Measurements from ENCODE around the gene UACA.
A peak's percentile ranks its signal among the peaks of the same experiment; 100 is the strongest.

The UACA gene

GRCh38 chr15:70632079-70632478 is 131.3 kb downstream of the UACA start:
- Histone ChIP-seq H3K36me3 (ENCODE audit: control insufficient read depth in 4 of 4, insufficient read depth in 4 of 4, low read length in 3 of 4) (no peaks in the 10 kb centered on the region), H3K4me3 (ENCODE audit: control insufficient read depth in 1 of 7, extremely low read depth in 1 of 7, insufficient read depth in 4 of 7, low read depth in 2 of 7, low read length in 6 of 7) (no peak overlapping the region), H3K27me3 (replicated peaks in 2 of 5; ENCODE audit: control insufficient read depth in 4 of 5, insufficient read depth in 5 of 5, low read length in 4 of 5) (peaks cover 0 to 9% (median 0%) of the 10 kb centered on the region in 5 experiments), H3K4me1 (ENCODE audit: control extremely low read depth in 1 of 4, control insufficient read depth in 4 of 4, insufficient read depth in 4 of 4, low read length in 3 of 4) (peaks cover 3 to 82% (median 17%) of the 10 kb centered on the region in 4 experiments), H3K27ac (ENCODE audit: insufficient read depth in 1 of 2, low read depth in 1 of 2, low read length in 2 of 2, poor library complexity in 1 of 2, severe bottlenecking in 2 of 2) (no peak overlapping the region), H3K9me3 (ENCODE audit: control extremely low read depth in 1 of 5, control insufficient read depth in 4 of 5, insufficient read depth in 2 of 5, low read depth in 1 of 5, low read length in 4 of 5) (no peaks in the 10 kb centered on the region)
- POLR2A ChIA-PET, result no interaction called here
- WGBS (ENCODE audit: insufficient coverage), result 81% methylated on average over 4 of the region's 4 CpGs
- no peak for DNase-seq
- CTCF ChIA-PET, result interaction anchor here (1.2 kb wide), 1 partner anchor 12 kb away, joined by 4 read pairs; no protein-coding TSS in a partner anchor

GRCh38 chr15:70629735-70630273 is 133.6 kb downstream of the UACA start:
- no peak overlapping the region for H3K27ac ChIP-seq (ENCODE audit: insufficient read depth in 1 of 2, low read depth in 1 of 2, low read length in 2 of 2, poor library complexity in 1 of 2, severe bottlenecking in 2 of 2)
- H3K4me1 ChIP-seq (ENCODE audit: control extremely low read depth in 1 of 4, control insufficient read depth in 4 of 4, insufficient read depth in 4 of 4, low read length in 3 of 4), result peaks cover 0 to 84% (median 15%) of the 10 kb centered on the region in 4 experiments
- H3K4me3 ChIP-seq (ENCODE audit: control insufficient read depth in 1 of 7, extremely low read depth in 1 of 7, insufficient read depth in 4 of 7, low read depth in 2 of 7, low read length in 6 of 7), result no peak overlapping the region
- H3K27me3 ChIP-seq (replicated peaks in 2 of 5; ENCODE audit: control insufficient read depth in 4 of 5, insufficient read depth in 5 of 5, low read length in 4 of 5), result peaks cover 0 to 8% (median 0%) of the 10 kb centered on the region in 5 experiments
- CTCF ChIA-PET, result no interaction called here
- no peak for DNase-seq
- 98% methylated on average over 11 of the region's 11 CpGs for WGBS (ENCODE audit: insufficient coverage)
- no peaks in the 10 kb centered on the region for H3K36me3 ChIP-seq (ENCODE audit: control insufficient read depth in 4 of 4, insufficient read depth in 4 of 4, low read length in 3 of 4)
- POLR2A ChIA-PET, result interaction anchor here (0.5 kb wide), 1 partner anchor 15 kb away, joined by 3 read pairs; no protein-coding TSS in a partner anchor
- H3K9me3 ChIP-seq (ENCODE audit: control extremely low read depth in 1 of 5, control insufficient read depth in 4 of 5, insufficient read depth in 2 of 5, low read depth in 1 of 5, low read length in 4 of 5), result no peaks in the 10 kb centered on the region

- Histone ChIP-seq H3K4me1 (ENCODE audit: control extremely low read depth in 1 of 4, control insufficient read depth in 4 of 4, insufficient read depth in 4 of 4, low read length in 3 of 4) (peaks cover 0 to 78% (median 15%) of the 10 kb centered on the region in 4 experiments), H3K27ac (ENCODE audit: insufficient read depth in 1 of 2, low read depth in 1 of 2, low read length in 2 of 2, poor library complexity in 1 of 2, severe bottlenecking in 2 of 2) (no peak overlapping the region), H3K4me3 (ENCODE audit: control insufficient read depth in 1 of 7, extremely low read depth in 1 of 7, insufficient read depth in 4 of 7, low read depth in 2 of 7, low read length in 6 of 7) (no peak overlapping the region), H3K9me3 (ENCODE audit: control extremely low read depth in 1 of 5, control insufficient read depth in 4 of 5, insufficient read depth in 2 of 5, low read depth in 1 of 5, low read length in 4 of 5) (no peaks in the 10 kb centered on the region), H3K27me3 (replicated peaks in 2 of 5; ENCODE audit: control insufficient read depth in 4 of 5, insufficient read depth in 5 of 5, low read length in 4 of 5) (peaks cover 0 to 6% (median 0%) of the 10 kb centered on the region in 5 experiments), H3K36me3 (ENCODE audit: control insufficient read depth in 4 of 4, insufficient read depth in 4 of 4, low read length in 3 of 4) (no peaks in the 10 kb centered on the region)
- CTCF ChIA-PET, result interaction anchor here (1.3 to 1.8 kb wide), 4 partner anchors 8 to 219 kb away, joined by 3 to 8 read pairs (median 4); no protein-coding TSS in a partner anchor
- no peak for DNase-seq
- WGBS (ENCODE audit: insufficient coverage), result 95% methylated on average over 8 of the region's 8 CpGs
- POLR2A ChIA-PET, result no interaction called here
Measured at GRCh38 chr15:70628549-70628896, 134.8 kb downstream of the UACA start.

- no peak overlapping the region for H3K27ac ChIP-seq (ENCODE audit: insufficient read depth in 1 of 2, low read depth in 1 of 2, low read length in 2 of 2, poor library complexity in 1 of 2, severe bottlenecking in 2 of 2)
- peaks cover 0 to 5% (median 0%) of the 10 kb centered on the region in 5 experiments for H3K27me3 ChIP-seq (replicated peaks in 2 of 5; ENCODE audit: control insufficient read depth in 4 of 5, insufficient read depth in 5 of 5, low read length in 4 of 5)
- peaks cover 0 to 4% (median 0%) of the 10 kb centered on the region in 5 experiments for H3K9me3 ChIP-seq (ENCODE audit: control extremely low read depth in 1 of 5, control insufficient read depth in 4 of 5, insufficient read depth in 2 of 5, low read depth in 1 of 5, low read length in 4 of 5)
- no peaks in the 10 kb centered on the region for H3K36me3 ChIP-seq (ENCODE audit: control insufficient read depth in 4 of 4, insufficient read depth in 4 of 4, low read length in 3 of 4)
- ChIA-PET POLR2A (no interaction called here), CTCF (interaction anchor here (1.3 to 1.8 kb wide), 4 partner anchors 9 to 218 kb away, joined by 3 to 8 read pairs (median 4); no protein-coding TSS in a partner anchor)
- 47% methylated on average over 15 of the region's 15 CpGs for WGBS (ENCODE audit: insufficient coverage)
- DNase-seq, result peak; percentile 9 to 83 (median 74)
- H3K4me1 ChIP-seq (ENCODE audit: control extremely low read depth in 1 of 4, control insufficient read depth in 4 of 4, insufficient read depth in 4 of 4, low read length in 3 of 4), result peaks cover 0 to 72% (median 15%) of the 10 kb centered on the region in 4 experiments
- H3K4me3 ChIP-seq (ENCODE audit: control insufficient read depth in 1 of 7, extremely low read depth in 1 of 7, insufficient read depth in 4 of 7, low read depth in 2 of 7, low read length in 6 of 7), result no peak overlapping the region
Measured at GRCh38 chr15:70627734-70628548, 135.4 kb downstream of the UACA start.

GRCh38 chr15:70627322-70627721 is 136.0 kb downstream of the UACA start:
- WGBS (ENCODE audit: insufficient coverage), result 90% methylated on average over 2 of the region's 7 CpGs
- H3K27me3 ChIP-seq (replicated peaks in 2 of 5; ENCODE audit: control insufficient read depth in 4 of 5, insufficient read depth in 5 of 5, low read length in 4 of 5), result peaks cover 0 to 3% (median 0%) of the 10 kb centered on the region in 5 experiments
- peaks cover 0 to 9% (median 0%) of the 10 kb centered on the region in 5 experiments for H3K9me3 ChIP-seq (ENCODE audit: control extremely low read depth in 1 of 5, control insufficient read depth in 4 of 5, insufficient read depth in 2 of 5, low read depth in 1 of 5, low read length in 4 of 5)
- no peak for DNase-seq
- H3K27ac ChIP-seq (ENCODE audit: insufficient read depth in 1 of 2, low read depth in 1 of 2, low read length in 2 of 2, poor library complexity in 1 of 2, severe bottlenecking in 2 of 2), result no peak overlapping the region
- POLR2A ChIA-PET, result no interaction called here
- CTCF ChIA-PET, result interaction anchor here (1.8 kb wide), 1 partner anchor 9 kb away, joined by 6 read pairs; no protein-coding TSS in a partner anchor
- H3K4me1 ChIP-seq (ENCODE audit: control extremely low read depth in 1 of 4, control insufficient read depth in 4 of 4, insufficient read depth in 4 of 4, low read length in 3 of 4), result peaks cover 0 to 66% (median 13%) of the 10 kb centered on the region in 4 experiments
- no peaks in the 10 kb centered on the region for H3K36me3 ChIP-seq (ENCODE audit: control insufficient read depth in 4 of 4, insufficient read depth in 4 of 4, low read length in 3 of 4)
- no peak overlapping the region for H3K4me3 ChIP-seq (ENCODE audit: control insufficient read depth in 1 of 7, extremely low read depth in 1 of 7, insufficient read depth in 4 of 7, low read depth in 2 of 7, low read length in 6 of 7)

- no peak overlapping the region for H3K4me3 ChIP-seq (ENCODE audit: control insufficient read depth in 1 of 7, extremely low read depth in 1 of 7, insufficient read depth in 4 of 7, low read depth in 2 of 7, low read length in 6 of 7)
- peaks cover 0 to 14% (median 0%) of the 10 kb centered on the region in 5 experiments for H3K9me3 ChIP-seq (ENCODE audit: control extremely low read depth in 1 of 5, control insufficient read depth in 4 of 5, insufficient read depth in 2 of 5, low read depth in 1 of 5, low read length in 4 of 5)
- H3K36me3 ChIP-seq (ENCODE audit: control insufficient read depth in 4 of 4, insufficient read depth in 4 of 4, low read length in 3 of 4), result no peaks in the 10 kb centered on the region
- peaks cover 0 to 47% (median 13%) of the 10 kb centered on the region in 4 experiments for H3K4me1 ChIP-seq (ENCODE audit: control extremely low read depth in 1 of 4, control insufficient read depth in 4 of 4, insufficient read depth in 4 of 4, low read length in 3 of 4)
- H3K27ac ChIP-seq (ENCODE audit: insufficient read depth in 1 of 2, low read depth in 1 of 2, low read length in 2 of 2, poor library complexity in 1 of 2, severe bottlenecking in 2 of 2), result no peak overlapping the region
- H3K27me3 ChIP-seq (replicated peaks in 2 of 5; ENCODE audit: control insufficient read depth in 4 of 5, insufficient read depth in 5 of 5, low read length in 4 of 5), result no peaks in the 10 kb centered on the region
- WGBS (ENCODE audit: insufficient coverage), result no CpG with 5 or more reads among the region's 3 CpGs
- POLR2A ChIA-PET, result no interaction called here
- CTCF ChIA-PET, result no interaction called here
- DNase-seq, result peak; percentile 59 to 87 (median 87)
Measured at GRCh38 chr15:70625438-70625837, 137.9 kb downstream of the UACA start.

- CTCF ChIA-PET, result no interaction called here
- H3K27me3 ChIP-seq (replicated peaks in 2 of 5; ENCODE audit: control insufficient read depth in 4 of 5, insufficient read depth in 5 of 5, low read length in 4 of 5), result no peaks in the 10 kb centered on the region
- peaks cover 0 to 43% (median 13%) of the 10 kb centered on the region in 4 experiments for H3K4me1 ChIP-seq (ENCODE audit: control extremely low read depth in 1 of 4, control insufficient read depth in 4 of 4, insufficient read depth in 4 of 4, low read length in 3 of 4)
- no peak for DNase-seq
- no peaks in the 10 kb centered on the region for H3K36me3 ChIP-seq (ENCODE audit: control insufficient read depth in 4 of 4, insufficient read depth in 4 of 4, low read length in 3 of 4)
- POLR2A ChIA-PET, result no interaction called here
- no peak overlapping the region for H3K27ac ChIP-seq (ENCODE audit: insufficient read depth in 1 of 2, low read depth in 1 of 2, low read length in 2 of 2, poor library complexity in 1 of 2, severe bottlenecking in 2 of 2)
- peaks cover 0 to 14% (median 0%) of the 10 kb centered on the region in 5 experiments for H3K9me3 ChIP-seq (ENCODE audit: control extremely low read depth in 1 of 5, control insufficient read depth in 4 of 5, insufficient read depth in 2 of 5, low read depth in 1 of 5, low read length in 4 of 5)
- H3K4me3 ChIP-seq (ENCODE audit: control insufficient read depth in 1 of 7, extremely low read depth in 1 of 7, insufficient read depth in 4 of 7, low read depth in 2 of 7, low read length in 6 of 7), result no peak overlapping the region
Measured at GRCh38 chr15:70625011-70625410, 138.3 kb downstream of the UACA start.

All from common myeloid progenitor, CD34-positive (primary cell).